Neural cell (in vitro differentiated cells): ENCODE data around the gene MYO9A.

Source experiments
- EP300 ChIP-seq: fragments of 450-650 bp; conservative IDR thresholded peaks from 2 replicates; pipeline ENCODE4 v1.6.1; 2014; ENCODE audit warnings: antibody characterized with exemption, mild to moderate bottlenecking, moderate library complexity; ENCODE audit not compliant: poor library complexity, severe bottlenecking
- EZH2 ChIP-seq: fragments of 200-600, 300-800 bp; shearing (Covaris generic), sonication (generic); IDR thresholded peaks from 2 replicates; pipeline ENCODE4 v1.6.1; 2014; ENCODE audit warnings: antibody characterized with exemption, low read length, borderline replicate concordance, mild to moderate bottlenecking; ENCODE audit not compliant: insufficient read depth, poor library complexity, severe bottlenecking
- POLR2AphosphoS5 ChIP-seq: IDR thresholded peaks from 2 replicates; pipeline ENCODE4 v1.6.1; 2012
- RAD21 ChIP-seq: fragments of 450-650 bp; conservative IDR thresholded peaks from 2 replicates; pipeline ENCODE4 v1.6.1; 2014; ENCODE audit warnings: antibody characterized with exemption, mild to moderate bottlenecking, moderate library complexity
- SMC3 ChIP-seq: fragments of 450-650 bp; conservative IDR thresholded peaks from 2 replicates; pipeline ENCODE4 v1.6.1; 2014; ENCODE audit warnings: antibody characterized with exemption, mild to moderate bottlenecking, moderate library complexity; ENCODE audit not compliant: poor library complexity
- TAF1 ChIP-seq: IDR thresholded peaks from 2 replicates; pipeline ENCODE4 v1.6.1; 2012; ENCODE audit warnings: low read depth
- TF ChIP-seq, protein P1 (sequence below): fragments of 450-650 bp; IDR thresholded peaks from 2 replicates; pipeline ENCODE4 v1.5.1; 2014; ENCODE audit warnings: antibody characterized with exemption, mild to moderate bottlenecking, moderate library complexity; ENCODE audit not compliant: poor library complexity, severe bottlenecking
- TF ChIP-seq, protein P2 (sequence below): IDR thresholded peaks from 2 replicates; pipeline ENCODE4 v1.6.1; 2012; ENCODE audit warnings: borderline replicate concordance

DNA sequence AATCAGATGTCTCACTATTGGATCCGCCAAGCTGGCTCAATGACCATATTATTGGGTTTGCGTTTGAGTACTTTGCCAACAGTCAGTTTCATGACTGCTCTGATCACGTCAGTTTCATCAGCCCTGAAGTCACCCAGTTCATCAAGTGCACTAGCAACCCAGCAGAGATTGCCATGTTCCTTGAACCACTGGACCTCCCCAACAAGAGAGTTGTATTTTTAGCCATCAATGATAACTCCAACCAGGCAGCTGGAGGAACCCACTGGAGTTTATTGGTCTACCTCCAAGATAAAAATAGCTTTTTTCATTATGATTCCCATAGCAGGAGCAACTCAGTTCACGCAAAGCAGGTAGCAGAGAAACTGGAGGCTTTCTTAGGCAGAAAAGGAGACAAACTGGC is 21.7 kb upstream of the MYO9A start:
- TF ChIP-seq, protein P1, sequence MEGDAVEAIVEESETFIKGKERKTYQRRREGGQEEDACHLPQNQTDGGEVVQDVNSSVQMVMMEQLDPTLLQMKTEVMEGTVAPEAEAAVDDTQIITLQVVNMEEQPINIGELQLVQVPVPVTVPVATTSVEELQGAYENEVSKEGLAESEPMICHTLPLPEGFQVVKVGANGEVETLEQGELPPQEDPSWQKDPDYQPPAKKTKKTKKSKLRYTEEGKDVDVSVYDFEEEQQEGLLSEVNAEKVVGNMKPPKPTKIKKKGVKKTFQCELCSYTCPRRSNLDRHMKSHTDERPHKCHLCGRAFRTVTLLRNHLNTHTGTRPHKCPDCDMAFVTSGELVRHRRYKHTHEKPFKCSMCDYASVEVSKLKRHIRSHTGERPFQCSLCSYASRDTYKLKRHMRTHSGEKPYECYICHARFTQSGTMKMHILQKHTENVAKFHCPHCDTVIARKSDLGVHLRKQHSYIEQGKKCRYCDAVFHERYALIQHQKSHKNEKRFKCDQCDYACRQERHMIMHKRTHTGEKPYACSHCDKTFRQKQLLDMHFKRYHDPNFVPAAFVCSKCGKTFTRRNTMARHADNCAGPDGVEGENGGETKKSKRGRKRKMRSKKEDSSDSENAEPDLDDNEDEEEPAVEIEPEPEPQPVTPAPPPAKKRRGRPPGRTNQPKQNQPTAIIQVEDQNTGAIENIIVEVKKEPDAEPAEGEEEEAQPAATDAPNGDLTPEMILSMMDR, result no peak
- TF ChIP-seq EZH2, result no peak
- TF ChIP-seq, protein P2, sequence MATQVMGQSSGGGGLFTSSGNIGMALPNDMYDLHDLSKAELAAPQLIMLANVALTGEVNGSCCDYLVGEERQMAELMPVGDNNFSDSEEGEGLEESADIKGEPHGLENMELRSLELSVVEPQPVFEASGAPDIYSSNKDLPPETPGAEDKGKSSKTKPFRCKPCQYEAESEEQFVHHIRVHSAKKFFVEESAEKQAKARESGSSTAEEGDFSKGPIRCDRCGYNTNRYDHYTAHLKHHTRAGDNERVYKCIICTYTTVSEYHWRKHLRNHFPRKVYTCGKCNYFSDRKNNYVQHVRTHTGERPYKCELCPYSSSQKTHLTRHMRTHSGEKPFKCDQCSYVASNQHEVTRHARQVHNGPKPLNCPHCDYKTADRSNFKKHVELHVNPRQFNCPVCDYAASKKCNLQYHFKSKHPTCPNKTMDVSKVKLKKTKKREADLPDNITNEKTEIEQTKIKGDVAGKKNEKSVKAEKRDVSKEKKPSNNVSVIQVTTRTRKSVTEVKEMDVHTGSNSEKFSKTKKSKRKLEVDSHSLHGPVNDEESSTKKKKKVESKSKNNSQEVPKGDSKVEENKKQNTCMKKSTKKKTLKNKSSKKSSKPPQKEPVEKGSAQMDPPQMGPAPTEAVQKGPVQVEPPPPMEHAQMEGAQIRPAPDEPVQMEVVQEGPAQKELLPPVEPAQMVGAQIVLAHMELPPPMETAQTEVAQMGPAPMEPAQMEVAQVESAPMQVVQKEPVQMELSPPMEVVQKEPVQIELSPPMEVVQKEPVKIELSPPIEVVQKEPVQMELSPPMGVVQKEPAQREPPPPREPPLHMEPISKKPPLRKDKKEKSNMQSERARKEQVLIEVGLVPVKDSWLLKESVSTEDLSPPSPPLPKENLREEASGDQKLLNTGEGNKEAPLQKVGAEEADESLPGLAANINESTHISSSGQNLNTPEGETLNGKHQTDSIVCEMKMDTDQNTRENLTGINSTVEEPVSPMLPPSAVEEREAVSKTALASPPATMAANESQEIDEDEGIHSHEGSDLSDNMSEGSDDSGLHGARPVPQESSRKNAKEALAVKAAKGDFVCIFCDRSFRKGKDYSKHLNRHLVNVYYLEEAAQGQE, result no peak
- TF ChIP-seq RAD21, result no peak
- no peak for TF ChIP-seq POLR2AphosphoS5
- TF ChIP-seq EP300, result no peak
- TF ChIP-seq SMC3, result no peak
- TF ChIP-seq TAF1, result no peak
